Lower leg skin (tissue), 4 donors: ENCODE measurements around the gene PLA1A. TPM values are rescaled to one million over a fixed set of nuclear protein-coding genes. Genes with fewer than 3 reads are reported as not detected.

Source experiments
- DNase-seq, 2 donors: peaks; one replicate each; pipeline ENCODE4 v3.0.0-alpha.2; 2019; ENCODE audit warnings: low spot score in 2 of 2
- H3K4me3 ChIP-seq: fragments of 200-600 bp; sonication (generic); 2 replicates; pipeline ENCODE4 v1.5.1; 2017; ENCODE audit warnings: mild to moderate bottlenecking, low read depth; ENCODE audit not compliant: poor library complexity, severe bottlenecking
- CTCF ChIP-seq, 3 donors: fragments of 450-650 bp; IDR thresholded peaks; one replicate each; pipeline ENCODE4 v1.5.1; 2016; ENCODE audit warnings: antibody characterized with exemption in 3 of 3, mild to moderate bottlenecking in 3 of 3, moderate library complexity in 2 of 3
- POLR2A ChIP-seq, 2 donors: fragments of 450-650 bp; IDR thresholded peaks; one replicate each; pipeline ENCODE4 v1.6.1; 2016 to 2017; ENCODE audit warnings: antibody characterized with exemption in 2 of 2, mild to moderate bottlenecking in 1 of 2, moderate library complexity in 1 of 2
- WGBS, 2 donors: methylation state at CpG; one replicate each; pipeline ENCODE4 v1.1.5; 2018; 5-methylcytosine and 5-hydroxymethylcytosine counted together
- intact Hi-C: fragments of 100-400 bp; cut with DNase I; formaldehyde crosslinking; loops from one replicate; pipeline ENCODE4 v1.15.0; 2023; ENCODE audit warnings: low total_unique reads
- total RNA-seq, 4 donors: library from RNA; depleted of rRNA; stranded (reverse); fragments of >200 nt; gene quantifications; one replicate each; pipeline ENCODE4 v1.1.0, GENCODE V29; 2016

Gene PLA1A
- total RNA-seq, 4 donors from 2014 or later: 0.34 to 2.6 (median 0.82) TPM

GRCh38 chr3:119642746-119643473 is 45.2 kb downstream of the PLA1A start:
- no peak for TF ChIP-seq POLR2A (IDR thresholded peaks at IDR 0.05)
- no peak for TF ChIP-seq CTCF (IDR thresholded peaks at IDR 0.05)
- intact Hi-C loops: no loop called here
- DNase-seq: no peak
- H3K4me3 ChIP-seq: no peak overlapping the region
- 70 to 78% methylated on average over 5 of the region's 5 CpGs for WGBS, 2 donors

- no peak for TF ChIP-seq POLR2A (IDR thresholded peaks at IDR 0.05)
- no peak overlapping the region for H3K4me3 ChIP-seq
- WGBS, 2 donors: 97 to 98% methylated on average over 2 of the region's 2 CpGs
- DNase-seq: no peak
- intact Hi-C loops: no loop called here
These were observed 45.8 kb downstream of the PLA1A start for GRCh38 chr3:119643528-119643927.

GRCh38 chr3:119644481-119644880 is 46.8 kb downstream of the PLA1A start:
- intact Hi-C loops: no loop called here
- TF ChIP-seq POLR2A (IDR thresholded peaks at IDR 0.05) (no peak), CTCF (IDR thresholded peaks at IDR 0.05) (no peak)
- 90 to 94% methylated on average over 1 of the region's 1 CpG for WGBS, 2 donors
- H3K4me3 ChIP-seq: no peak overlapping the region
- DNase-seq: no peak

- no peak for DNase-seq
- WGBS, 2 donors: 95 to 96% methylated on average over 1 of the region's 1 CpG
- no peak for TF ChIP-seq POLR2A (IDR thresholded peaks at IDR 0.05)
- TF ChIP-seq CTCF (IDR thresholded peaks at IDR 0.05): no peak
- intact Hi-C loops: no loop called here
- no peak overlapping the region for H3K4me3 ChIP-seq
These were observed 48.1 kb downstream of the PLA1A start for GRCh38 chr3:119645813-119646212.

- no peak for TF ChIP-seq CTCF (IDR thresholded peaks at IDR 0.05)
- no peak for TF ChIP-seq POLR2A (IDR thresholded peaks at IDR 0.05)
- no peak for DNase-seq
- 69 to 79% methylated on average over 2 of the region's 2 CpGs for WGBS, 2 donors
- intact Hi-C loops: no loop called here
- H3K4me3 ChIP-seq: no peak overlapping the region
These were observed 49.5 kb downstream of the PLA1A start for GRCh38 chr3:119647171-119647570.

GRCh38 chr3:119647843-119648575 is 50.3 kb downstream of the PLA1A start:
- WGBS, 2 donors: 76 to 77% methylated on average over 12 of the region's 12 CpGs
- TF ChIP-seq CTCF (IDR thresholded peaks at IDR 0.05): no peak
- TF ChIP-seq POLR2A (IDR thresholded peaks at IDR 0.05): no peak
- intact Hi-C loops: no loop called here
- DNase-seq: no peak
- no peak overlapping the region for H3K4me3 ChIP-seq
